Measurements from ENCODE around the gene MXD4.
"Not testable (repeated sequence)": the region's sequence is repeated elsewhere in the genome, so short reads cannot be mapped to it uniquely, and the experiment has no call there.

Gene MXD4

GRCh38 chr4:2217726-2218125, 44.2 kb downstream of the MXD4 start:
- no peak for DNase-seq

- DNase-seq = no peak
Measured at GRCh38 chr4:2212831-2213230, 49.1 kb downstream of the MXD4 start.

GRCh38 chr4:2202789-2203188, 59.1 kb downstream of the MXD4 start:
- DNase-seq = not testable (repeated sequence)
